ENCODE results near the gene DNAJC5. TPM values are rescaled to one million over a fixed set of nuclear protein-coding genes. Genes with fewer than 3 reads are reported as not detected.
A peak's percentile ranks its signal among the peaks of the same experiment; 100 is the strongest.

DNAJC5 gene
- total RNA-seq, 1 donor from 2014 or later = 43.2 TPM

DNA sequence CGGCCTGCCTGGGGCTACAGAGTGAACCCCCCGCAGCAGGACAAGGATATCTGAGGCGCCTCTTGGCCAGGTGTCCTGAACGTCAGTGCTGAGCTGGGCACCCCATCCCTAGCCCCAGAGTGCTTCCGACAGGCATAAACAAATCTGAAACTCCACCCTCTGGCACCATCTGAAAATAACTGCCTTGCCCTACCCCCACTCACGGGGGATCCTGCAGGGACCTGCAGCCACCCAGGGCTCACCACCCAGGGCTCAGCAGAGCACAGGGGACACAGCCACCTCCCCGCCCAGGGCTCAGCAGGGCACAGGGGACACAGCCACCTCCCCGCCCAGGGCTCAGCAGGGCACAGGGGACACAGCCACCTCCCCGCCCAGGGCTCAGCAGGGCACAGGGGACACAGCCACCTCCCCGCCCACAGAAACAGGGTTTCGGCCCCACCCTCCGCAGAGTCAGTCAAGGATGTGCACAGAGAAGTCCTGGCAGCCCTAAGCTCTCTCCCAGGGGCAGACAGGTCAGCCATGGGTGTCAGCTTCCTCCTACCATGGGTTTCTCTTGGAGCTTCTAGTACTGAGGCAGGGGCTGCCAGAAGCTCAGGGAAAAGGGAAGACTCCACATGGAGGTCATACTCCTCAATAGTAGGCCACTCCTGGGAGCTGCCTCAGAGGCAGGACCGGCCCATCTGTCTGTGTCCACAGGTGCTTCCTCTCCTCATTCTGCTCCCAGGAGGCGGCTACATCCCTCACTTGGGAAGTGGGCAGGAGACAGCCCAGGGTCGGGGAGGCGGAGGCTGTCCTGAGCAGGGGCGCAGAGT lies 56.7 kb downstream of the DNAJC5 start:
- TF ChIP-seq, protein P1, sequence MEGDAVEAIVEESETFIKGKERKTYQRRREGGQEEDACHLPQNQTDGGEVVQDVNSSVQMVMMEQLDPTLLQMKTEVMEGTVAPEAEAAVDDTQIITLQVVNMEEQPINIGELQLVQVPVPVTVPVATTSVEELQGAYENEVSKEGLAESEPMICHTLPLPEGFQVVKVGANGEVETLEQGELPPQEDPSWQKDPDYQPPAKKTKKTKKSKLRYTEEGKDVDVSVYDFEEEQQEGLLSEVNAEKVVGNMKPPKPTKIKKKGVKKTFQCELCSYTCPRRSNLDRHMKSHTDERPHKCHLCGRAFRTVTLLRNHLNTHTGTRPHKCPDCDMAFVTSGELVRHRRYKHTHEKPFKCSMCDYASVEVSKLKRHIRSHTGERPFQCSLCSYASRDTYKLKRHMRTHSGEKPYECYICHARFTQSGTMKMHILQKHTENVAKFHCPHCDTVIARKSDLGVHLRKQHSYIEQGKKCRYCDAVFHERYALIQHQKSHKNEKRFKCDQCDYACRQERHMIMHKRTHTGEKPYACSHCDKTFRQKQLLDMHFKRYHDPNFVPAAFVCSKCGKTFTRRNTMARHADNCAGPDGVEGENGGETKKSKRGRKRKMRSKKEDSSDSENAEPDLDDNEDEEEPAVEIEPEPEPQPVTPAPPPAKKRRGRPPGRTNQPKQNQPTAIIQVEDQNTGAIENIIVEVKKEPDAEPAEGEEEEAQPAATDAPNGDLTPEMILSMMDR (IDR thresholded peaks at IDR 0.05; ENCODE audit: unreplicated experiment) = no peak
- H3K9me3 Mint-ChIP-seq = no peaks in the 10 kb centered on the region
- H3K4me3 Mint-ChIP-seq = no peak overlapping the region
- H3K36me3 Mint-ChIP-seq = peaks cover 1% of the 10 kb centered on the region
- H3K27me3 Mint-ChIP-seq (ENCODE audit: low read depth) = no peaks in the 10 kb centered on the region
- peaks cover 35% of the 10 kb centered on the region for H3K4me1 Mint-ChIP-seq
- no peak overlapping the region for H3K27ac Mint-ChIP-seq
- no peak for DNase-seq (ENCODE audit: low spot score in 2 of 2, unreplicated experiment in 2 of 2)

DNA sequence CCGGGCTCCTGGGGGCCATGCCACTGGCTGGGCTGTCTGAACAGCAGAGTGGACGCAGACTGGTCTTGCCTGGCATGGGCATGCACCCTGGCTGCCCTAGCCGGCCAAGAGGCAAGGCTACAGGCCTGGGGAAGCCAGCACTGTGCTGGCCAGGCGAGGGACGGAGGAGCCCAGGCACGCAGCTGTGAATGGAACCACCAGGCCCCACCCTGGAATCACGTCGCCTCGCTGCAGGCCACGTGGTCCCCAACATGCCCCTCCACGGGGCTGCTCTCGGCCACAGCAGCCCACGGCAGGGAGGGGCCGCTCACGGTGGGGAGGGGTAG lies 57.2 kb downstream of the DNAJC5 start:
- Mint-ChIP-seq H3K27me3 (ENCODE audit: low read depth) (no peaks in the 10 kb centered on the region), H3K4me3 (no peak overlapping the region), H3K4me1 (peaks cover 35% of the 10 kb centered on the region), H3K27ac (no peak overlapping the region), H3K9me3 (no peaks in the 10 kb centered on the region), H3K36me3 (peaks cover 1% of the 10 kb centered on the region)
- TF ChIP-seq, protein P1 (IDR thresholded peaks at IDR 0.05; ENCODE audit: unreplicated experiment) = no peak
- no peak for DNase-seq (ENCODE audit: low spot score in 2 of 2, unreplicated experiment in 2 of 2)

DNA sequence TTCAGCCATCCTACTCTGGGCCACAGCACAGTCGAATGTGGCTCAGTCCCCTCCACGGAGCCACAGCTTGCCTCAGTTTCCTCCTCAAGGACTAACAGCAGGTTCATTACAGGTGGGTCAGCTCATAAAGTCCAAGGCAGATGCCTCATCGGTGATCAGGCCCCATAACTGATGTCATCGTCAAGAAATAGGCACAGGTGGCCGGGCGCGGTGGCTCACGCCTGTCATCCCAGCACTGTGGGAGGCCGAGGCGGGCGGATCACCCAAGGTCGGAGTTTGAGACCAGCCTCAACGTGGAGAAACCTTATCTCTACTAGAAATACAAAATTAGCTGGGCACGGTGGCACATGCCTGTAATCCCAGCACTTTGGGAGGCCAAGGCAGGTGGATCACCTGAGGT lies 57.8 kb downstream of the DNAJC5 start:
- DNase-seq (ENCODE audit: low spot score in 2 of 2, unreplicated experiment in 2 of 2) = no peak
- H3K27ac Mint-ChIP-seq = no peak overlapping the region
- H3K27me3 Mint-ChIP-seq (ENCODE audit: low read depth) = no peaks in the 10 kb centered on the region
- peaks cover 1% of the 10 kb centered on the region for H3K36me3 Mint-ChIP-seq
- H3K4me3 Mint-ChIP-seq = no peak overlapping the region
- peaks cover 36% of the 10 kb centered on the region for H3K4me1 Mint-ChIP-seq
- H3K9me3 Mint-ChIP-seq = no peaks in the 10 kb centered on the region
- TF ChIP-seq, protein P1 (IDR thresholded peaks at IDR 0.05; ENCODE audit: unreplicated experiment) = no peak

DNA sequence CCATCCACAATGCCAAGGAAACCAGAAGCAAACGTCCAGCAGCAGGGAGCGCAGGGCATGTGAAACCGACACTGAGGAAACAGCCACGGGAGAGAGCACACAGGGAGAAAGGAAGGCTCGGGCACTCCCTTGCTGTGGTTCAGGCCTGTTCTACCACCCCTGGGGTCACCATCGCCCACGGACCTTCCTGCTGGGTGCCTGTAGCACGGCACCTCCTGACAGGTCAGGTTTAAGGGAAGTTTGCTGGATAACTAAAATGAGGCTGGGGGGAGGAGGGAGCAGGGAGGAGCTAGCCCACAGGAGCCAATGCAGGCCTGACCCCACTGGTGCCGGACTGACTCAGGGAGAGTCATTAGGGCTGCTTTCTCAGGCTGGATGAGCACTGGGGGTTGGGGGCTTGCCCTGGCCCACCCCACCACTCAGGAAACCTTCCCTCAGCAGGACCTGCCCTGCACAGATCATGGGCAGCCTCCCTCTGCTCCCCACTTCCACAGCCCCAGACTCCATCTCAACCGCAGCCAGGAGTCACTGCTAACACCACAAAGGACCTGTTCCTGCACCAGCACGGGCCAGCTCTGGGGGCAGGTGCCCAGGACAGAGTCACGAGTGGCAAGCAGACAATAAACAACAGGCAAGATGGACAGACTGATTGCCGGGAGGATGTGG lies 59.0 kb downstream of the DNAJC5 start:
- Mint-ChIP-seq H3K27me3 (ENCODE audit: low read depth) (no peaks in the 10 kb centered on the region), H3K36me3 (no peaks in the 10 kb centered on the region), H3K9me3 (no peaks in the 10 kb centered on the region), H3K4me1 (peaks cover 32% of the 10 kb centered on the region), H3K4me3 (peak overlapping the region; percentile 78), H3K27ac (no peak overlapping the region)
- no peak for DNase-seq (ENCODE audit: low spot score in 2 of 2, unreplicated experiment in 2 of 2)
- TF ChIP-seq, protein P1 (IDR thresholded peaks at IDR 0.05; ENCODE audit: unreplicated experiment) = no peak

DNA sequence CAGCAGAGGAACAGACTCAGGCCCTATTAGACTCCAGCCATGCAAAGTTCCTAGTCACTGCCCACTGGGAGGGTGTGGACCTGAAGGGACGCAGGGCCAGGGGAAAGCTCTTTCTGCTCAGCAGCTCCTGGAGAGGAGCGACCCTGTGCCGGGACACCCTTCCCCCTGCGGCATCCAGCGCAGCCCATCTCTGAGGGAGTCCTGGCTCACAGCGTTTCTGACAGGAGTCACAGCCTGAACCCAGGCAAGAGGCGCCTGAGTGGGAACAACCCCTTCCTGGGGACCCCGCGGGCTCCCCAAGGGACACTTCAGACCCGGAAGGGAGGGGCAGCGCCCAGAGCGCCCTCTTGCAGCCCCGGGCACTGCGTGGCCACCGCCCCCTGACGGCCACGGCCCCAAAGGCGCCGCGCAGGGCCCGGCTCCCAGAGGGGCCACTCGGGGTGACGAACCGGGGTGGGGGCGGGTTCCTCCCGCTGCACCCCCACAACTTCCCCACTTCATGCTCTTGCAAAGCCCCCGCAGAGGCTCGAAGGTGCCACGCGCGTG lies 60.4 kb downstream of the DNAJC5 start:
- TF ChIP-seq, protein P1 (IDR thresholded peaks at IDR 0.05; ENCODE audit: unreplicated experiment) = no peak
- Mint-ChIP-seq H3K27me3 (ENCODE audit: low read depth) (no peaks in the 10 kb centered on the region), H3K4me1 (peaks cover 21% of the 10 kb centered on the region)

More for the DNA sequence above, 60.4 kb downstream of the DNAJC5 start:
- Mint-ChIP-seq H3K9me3 (no peaks in the 10 kb centered on the region), H3K27ac (peak overlapping the region; percentile 69), H3K36me3 (peaks cover 2% of the 10 kb centered on the region), H3K4me3 (peak overlapping the region; percentile 78)
- no peak for DNase-seq (ENCODE audit: low spot score in 2 of 2, unreplicated experiment in 2 of 2)

Data from mesothelial cell of epicardium (in vitro differentiated cells).